B cell (primary cell): ENCODE data around the gene PCDH9. TPM values are rescaled to one million over a fixed set of nuclear protein-coding genes. Genes with fewer than 3 reads are reported as not detected.

Source experiments
- ATAC-seq: fragments of 200-7000 bp; cut with Tn5 transposase; one replicate; pipeline ENCODE4 v1.10.0; 2021; ENCODE audit warnings: low read depth, mild to moderate bottlenecking, moderate number of reproducible peaks, moderate library complexity
- CTCF ChIA-PET: fragments of 350-600 bp; sonication (Branson Sonifier 250); formaldehyde crosslinking; loops from one replicate; lab custom pipeline; 2021; ENCODE audit warnings: antibody characterized with exemption, inconsistent platforms; lab: Charles Lee
- POLR2A ChIA-PET: fragments of 350-600 bp; sonication (Branson Sonifier 250); formaldehyde crosslinking; loops from one replicate; lab custom pipeline; 2021; ENCODE audit warnings: antibody characterized with exemption; lab: Charles Lee
- DNase-seq: peaks from one replicate; pipeline ENCODE4 v3.0.0; 2013
- H2AFZ ChIP-seq: 2 replicates; pipeline ENCODE4 v1.6.1; 2012; ENCODE audit warnings: mild to moderate bottlenecking, low read depth, low read length; ENCODE audit not compliant: insufficient read depth, poor library complexity, severe bottlenecking
- H3K27ac ChIP-seq, 2 donors: 1 replicate in 1 of 2; 2 replicates in 1 of 2; pipeline ENCODE4 v1.5.1; 2012 to 2013; ENCODE audit warnings: low read length in 2 of 2, mild to moderate bottlenecking in 2 of 2, moderate library complexity in 1 of 2
- H3K27me3 ChIP-seq, 4 experiments: fragments of 200-600 bp in 1 of 4; sonication (generic) in 1 of 4; replicated peaks in 1 of 4; 1 replicate in 2 of 4; 2 replicates in 2 of 4; pipeline versions ENCODE4 v1.6.1 to v1.7.0; 2013 to 2016; ENCODE audit warnings: low read length in 3 of 4, mild to moderate bottlenecking in 2 of 4, mixed read lengths in 1 of 4, moderate library complexity in 1 of 4; ENCODE audit not compliant: insufficient read depth in 4 of 4, control insufficient read depth in 3 of 4; ENCODE audit errors: control extremely low read depth in 1 of 4
- H3K36me3 ChIP-seq, 2 experiments: replicated peaks in 1 of 2; 1 replicate in 1 of 2; 2 replicates in 1 of 2; pipeline versions ENCODE4 v1.6.1 to v1.7.1; 2013; ENCODE audit warnings: low read length in 1 of 2; ENCODE audit not compliant: insufficient read depth in 2 of 2, control insufficient read depth in 1 of 2; ENCODE audit errors: control extremely low read depth in 1 of 2, extremely low read depth in 1 of 2
- H3K4me1 ChIP-seq, 2 donors: fragments of 200-600 bp in 1 of 2; sonication (generic) in 1 of 2; 1 replicate in 1 of 2; 2 replicates in 1 of 2; pipeline versions ENCODE4 v1.5.1 to v1.6.1; 2013 to 2017; ENCODE audit warnings: low read length in 2 of 2; ENCODE audit not compliant: control insufficient read depth in 2 of 2, insufficient read depth in 2 of 2
- H3K4me2 ChIP-seq: replicated peaks from 2 replicates; pipeline ENCODE3; 2012; ENCODE audit warnings: mild to moderate bottlenecking, low read depth, low read length; ENCODE audit not compliant: poor library complexity, severe bottlenecking
- H3K4me3 ChIP-seq, 5 experiments: fragments of 200-600 bp in 1 of 5; sonication (generic) in 1 of 5; 1 replicate in 3 of 5; 2 replicates in 2 of 5; pipeline versions ENCODE4 v1.5.1 to v1.7.0; 2011 to 2016; ENCODE audit warnings: low read length in 4 of 5, mild to moderate bottlenecking in 4 of 5, low read depth in 2 of 5, control low read depth in 1 of 5, moderate library complexity in 1 of 5; ENCODE audit not compliant: insufficient read depth in 1 of 5; ENCODE audit errors: control extremely low read depth in 1 of 5, extremely low read depth in 1 of 5
- H3K79me2 ChIP-seq: fragments of 200-600 bp; sonication (generic); one replicate; pipeline ENCODE4 v1.6.0; 2016; ENCODE audit warnings: low read length; ENCODE audit not compliant: control insufficient read depth, insufficient read depth
- H3K9ac ChIP-seq: fragments of 200-600 bp; sonication (generic); 2 replicates; pipeline ENCODE4 v1.6.1; 2017; ENCODE audit warnings: mild to moderate bottlenecking, low read length, moderate library complexity
- H3K9me3 ChIP-seq, 3 donors: one replicate each; pipeline versions ENCODE4 v1.6.1 to v1.7.1; 2013; ENCODE audit warnings: low read length in 2 of 3; ENCODE audit not compliant: control insufficient read depth in 2 of 3, insufficient read depth in 1 of 3; ENCODE audit errors: control extremely low read depth in 1 of 3
- H4K20me1 ChIP-seq: 2 replicates; pipeline ENCODE4 v1.6.0; 2012; ENCODE audit warnings: mild to moderate bottlenecking, low read length; ENCODE audit not compliant: insufficient read depth, control insufficient read depth, poor library complexity, severe bottlenecking
- H3K27ac Mint-ChIP-seq: one replicate; pipeline ENCODE4 v1.8.0; 2021; ENCODE audit warnings: mixed read lengths
- H3K27me3 Mint-ChIP-seq: one replicate; pipeline ENCODE4 v1.8.0; 2021; ENCODE audit warnings: mixed read lengths
- H3K4me1 Mint-ChIP-seq: one replicate; pipeline ENCODE4 v1.8.0; 2021; ENCODE audit warnings: mixed read lengths
- H3K4me3 Mint-ChIP-seq: one replicate; pipeline ENCODE4 v1.8.0; 2021; ENCODE audit warnings: mixed read lengths
- H3K9me3 Mint-ChIP-seq: one replicate; pipeline ENCODE4 v1.8.0; 2022; ENCODE audit warnings: mixed read lengths; ENCODE audit not compliant: insufficient read depth
- EZH2 ChIP-seq: IDR thresholded peaks from 2 replicates; pipeline ENCODE4 v1.6.1; 2012; ENCODE audit warnings: borderline replicate concordance, low read depth, mild to moderate bottlenecking, moderate library complexity, low read length; ENCODE audit not compliant: insufficient read depth, poor library complexity, severe bottlenecking
- WGBS: methylation state at CpG from one replicate; pipeline ENCODE4 v1.1.5; 2013; ENCODE audit warnings: missing lambda C conversion rate; ENCODE audit not compliant: insufficient coverage; 5-methylcytosine and 5-hydroxymethylcytosine counted together
- intact Hi-C: fragments of 100-400 bp; cut with micrococcal nuclease; formaldehyde crosslinking; loops from one replicate; pipeline ENCODE4 v1.10.0; 2022
- polyA plus RNA-seq: library from polyadenylated mRNA; depleted of rRNA; stranded (reverse); fragments of >200 nt; gene quantifications from 2 replicates; pipeline ENCODE4 v1.2.3, GENCODE V29; 2012
- total RNA-seq, 2 donors: library from RNA; stranded (reverse); fragments of 120-200 nt in 1 of 2; gene quantifications; 1 replicate in 1 of 2; 2 replicates in 1 of 2; pipeline versions ENCODE4 v1.2.3 to v1.2.4, GENCODE V29; 2013 to 2022
- TF ChIP-seq, protein P1 (sequence below): fragments of 200-600 bp; IDR thresholded peaks from one replicate; pipeline ENCODE4 v1.8.0; 2022; ENCODE audit warnings: antibody characterized with exemption, mild to moderate bottlenecking

Gene PCDH9
- total and polyA plus RNA-seq, 2 donors (not counting 1 experiment from before 2014, with no cell fraction given): 13.1 to 21.8 TPM

DNA sequence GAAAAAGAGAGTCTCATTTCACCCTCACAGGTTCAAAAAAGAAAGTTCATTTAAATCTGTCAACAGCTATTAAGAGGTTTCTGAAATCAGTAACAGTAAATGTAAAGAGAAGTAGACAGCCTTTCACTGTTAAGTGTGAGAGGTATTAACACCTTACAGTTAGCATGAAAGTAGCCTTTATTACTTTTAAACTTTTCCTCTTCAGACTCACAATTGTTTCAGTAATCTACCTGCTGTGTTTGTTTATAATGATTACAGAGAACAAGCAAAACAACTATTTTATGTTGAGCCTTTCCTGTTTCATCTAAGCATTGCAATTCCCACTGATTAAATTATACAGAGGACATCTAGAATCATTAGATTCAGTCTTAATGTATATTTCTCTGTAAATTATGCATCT, 159.8 kb downstream of the PCDH9 start:
- Mint-ChIP-seq H3K27me3 (no peaks in the 10 kb centered on the region), H3K27ac (no peak overlapping the region), H3K4me3 (no peak overlapping the region), H3K4me1 (peaks cover 9% of the 10 kb centered on the region), H3K9me3 (no peaks in the 10 kb centered on the region)
- DNase-seq: no peak
- H3K9me3 ChIP-seq: peaks cover 0 to 1% (median 0%) of the 10 kb centered on the region in 3 donors
- no peaks in the 10 kb centered on the region for H3K27me3 ChIP-seq
- H3K27ac ChIP-seq: no peak overlapping the region
- no peak for TF ChIP-seq EZH2
- TF ChIP-seq, protein P1, sequence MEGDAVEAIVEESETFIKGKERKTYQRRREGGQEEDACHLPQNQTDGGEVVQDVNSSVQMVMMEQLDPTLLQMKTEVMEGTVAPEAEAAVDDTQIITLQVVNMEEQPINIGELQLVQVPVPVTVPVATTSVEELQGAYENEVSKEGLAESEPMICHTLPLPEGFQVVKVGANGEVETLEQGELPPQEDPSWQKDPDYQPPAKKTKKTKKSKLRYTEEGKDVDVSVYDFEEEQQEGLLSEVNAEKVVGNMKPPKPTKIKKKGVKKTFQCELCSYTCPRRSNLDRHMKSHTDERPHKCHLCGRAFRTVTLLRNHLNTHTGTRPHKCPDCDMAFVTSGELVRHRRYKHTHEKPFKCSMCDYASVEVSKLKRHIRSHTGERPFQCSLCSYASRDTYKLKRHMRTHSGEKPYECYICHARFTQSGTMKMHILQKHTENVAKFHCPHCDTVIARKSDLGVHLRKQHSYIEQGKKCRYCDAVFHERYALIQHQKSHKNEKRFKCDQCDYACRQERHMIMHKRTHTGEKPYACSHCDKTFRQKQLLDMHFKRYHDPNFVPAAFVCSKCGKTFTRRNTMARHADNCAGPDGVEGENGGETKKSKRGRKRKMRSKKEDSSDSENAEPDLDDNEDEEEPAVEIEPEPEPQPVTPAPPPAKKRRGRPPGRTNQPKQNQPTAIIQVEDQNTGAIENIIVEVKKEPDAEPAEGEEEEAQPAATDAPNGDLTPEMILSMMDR: no peak
- H3K4me1 ChIP-seq: no peaks in the 10 kb centered on the region
- no peaks in the 10 kb centered on the region for H3K79me2 ChIP-seq
- intact Hi-C loops: no loop called here
- no peak overlapping the region for H2AFZ ChIP-seq
- H4K20me1 ChIP-seq: no peaks in the 10 kb centered on the region
- H3K9ac ChIP-seq: no peak overlapping the region
- H3K4me3 ChIP-seq: no peak overlapping the region
- no peaks in the 10 kb centered on the region for H3K36me3 ChIP-seq
- no peak for ATAC-seq
- no peak overlapping the region for H3K4me2 ChIP-seq
- CTCF ChIA-PET: no interaction called here
- POLR2A ChIA-PET: no interaction called here

GRCh38 chr13:67069117-67069767, 160.9 kb downstream of the PCDH9 start:
- CTCF ChIA-PET: no interaction called here
- H3K27me3 Mint-ChIP-seq: no peaks in the 10 kb centered on the region
- peaks cover 5% of the 10 kb centered on the region for H3K4me1 Mint-ChIP-seq
- DNase-seq: no peak
- Histone ChIP-seq H3K79me2 (no peaks in the 10 kb centered on the region), H3K4me1 (no peaks in the 10 kb centered on the region), H2AFZ (no peak overlapping the region), H3K4me2 (no peak overlapping the region), H3K27me3 (no peaks in the 10 kb centered on the region), H3K36me3 (no peaks in the 10 kb centered on the region), H3K9ac (no peak overlapping the region), H3K9me3 (peaks cover 0 to 1% (median 0%) of the 10 kb centered on the region in 3 donors), H4K20me1 (no peaks in the 10 kb centered on the region), H3K4me3 (no peak overlapping the region), H3K27ac (no peak overlapping the region)
- H3K9me3 Mint-ChIP-seq: no peaks in the 10 kb centered on the region
- TF ChIP-seq, protein P1: no peak
- no peak for TF ChIP-seq EZH2
- WGBS: 100% methylated on average over 1 of the region's 3 CpGs
- H3K4me3 Mint-ChIP-seq: no peak overlapping the region
- H3K27ac Mint-ChIP-seq: no peak overlapping the region
- POLR2A ChIA-PET: no interaction called here
- ATAC-seq: no peak
- intact Hi-C loops: no loop called here
